ENCODE data around the gene RBMX. TPM values are rescaled to one million over a fixed set of nuclear protein-coding genes. Genes with fewer than 3 reads are reported as not detected.
A peak's percentile ranks its signal among the peaks of the same experiment; 100 is the strongest.

The RBMX gene
- total RNA-seq, 4 donors from 2014 or later, result 158 to 329 (median 317) TPM

DNA sequence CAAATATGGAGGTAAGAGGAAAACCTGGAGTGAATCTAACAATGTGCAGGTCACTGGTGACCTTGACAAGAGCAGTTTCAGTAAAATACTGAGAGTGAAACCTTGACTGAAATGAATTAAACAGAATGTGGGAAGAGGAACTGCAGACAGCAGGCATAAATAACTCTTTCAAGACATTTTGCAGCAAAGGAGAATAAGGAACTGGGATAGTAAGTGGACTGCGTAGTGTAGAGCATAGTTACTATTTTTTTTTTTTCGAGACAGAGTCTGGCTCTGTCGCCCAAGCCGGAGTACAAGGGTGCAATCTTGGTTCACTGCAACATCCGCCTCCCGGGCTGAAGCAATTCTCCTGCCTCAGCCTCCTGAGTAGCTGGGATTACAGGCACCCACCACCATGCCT, 24.0 kb downstream of the RBMX start:
- Histone ChIP-seq H3K9me3 (no peaks in the 10 kb centered on the region), H3K27ac (no peak overlapping the region), H3K4me3 (no peak overlapping the region), H3K36me3 (peaks cover 0 to 45% of the 10 kb centered on the region in 2 donors), H3K27me3 (no peaks in the 10 kb centered on the region), H3K4me1 (no peaks in the 10 kb centered on the region)
- TF ChIP-seq, protein P1, sequence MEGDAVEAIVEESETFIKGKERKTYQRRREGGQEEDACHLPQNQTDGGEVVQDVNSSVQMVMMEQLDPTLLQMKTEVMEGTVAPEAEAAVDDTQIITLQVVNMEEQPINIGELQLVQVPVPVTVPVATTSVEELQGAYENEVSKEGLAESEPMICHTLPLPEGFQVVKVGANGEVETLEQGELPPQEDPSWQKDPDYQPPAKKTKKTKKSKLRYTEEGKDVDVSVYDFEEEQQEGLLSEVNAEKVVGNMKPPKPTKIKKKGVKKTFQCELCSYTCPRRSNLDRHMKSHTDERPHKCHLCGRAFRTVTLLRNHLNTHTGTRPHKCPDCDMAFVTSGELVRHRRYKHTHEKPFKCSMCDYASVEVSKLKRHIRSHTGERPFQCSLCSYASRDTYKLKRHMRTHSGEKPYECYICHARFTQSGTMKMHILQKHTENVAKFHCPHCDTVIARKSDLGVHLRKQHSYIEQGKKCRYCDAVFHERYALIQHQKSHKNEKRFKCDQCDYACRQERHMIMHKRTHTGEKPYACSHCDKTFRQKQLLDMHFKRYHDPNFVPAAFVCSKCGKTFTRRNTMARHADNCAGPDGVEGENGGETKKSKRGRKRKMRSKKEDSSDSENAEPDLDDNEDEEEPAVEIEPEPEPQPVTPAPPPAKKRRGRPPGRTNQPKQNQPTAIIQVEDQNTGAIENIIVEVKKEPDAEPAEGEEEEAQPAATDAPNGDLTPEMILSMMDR (IDR thresholded peaks at IDR 0.05), result no peak
- TF ChIP-seq POLR2AphosphoS5 (IDR thresholded peaks at IDR 0.05), result no peak
- TF ChIP-seq EP300 (IDR thresholded peaks at IDR 0.05), result no peak
- no peak for TF ChIP-seq POLR2A (IDR thresholded peaks at IDR 0.05)
- WGBS, 2 donors (ENCODE audit: low coverage in 1 of 2), result 85 to 96% methylated on average over 4 to 5 of the region's 6 CpGs
- no peak for ATAC-seq

DNA sequence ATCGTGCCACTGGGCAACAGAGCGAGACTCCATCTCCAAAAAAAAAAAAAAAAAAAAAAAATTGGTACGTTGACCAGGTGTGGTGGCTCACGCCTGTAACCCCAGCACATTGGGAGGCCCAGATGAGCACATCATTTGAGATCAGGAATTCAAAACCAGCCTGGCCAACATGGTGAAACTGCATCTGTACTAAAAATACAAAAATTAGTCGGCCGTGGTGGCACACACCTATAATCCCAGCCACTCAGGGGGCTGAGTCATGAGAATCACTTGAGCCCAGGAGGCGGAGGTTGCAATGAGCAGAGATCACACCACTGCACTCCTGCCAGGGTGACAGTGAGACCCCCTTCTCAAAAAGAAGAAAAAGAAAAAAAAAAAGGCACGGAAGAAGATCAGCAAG, 24.5 kb downstream of the RBMX start:
- no peaks in the 10 kb centered on the region for H3K27me3 ChIP-seq
- H3K27ac ChIP-seq, result no peak overlapping the region
- H3K4me1 ChIP-seq, result no peaks in the 10 kb centered on the region
- no peak overlapping the region for H3K4me3 ChIP-seq
- WGBS, 2 donors (ENCODE audit: low coverage in 1 of 2), result 80 to 98% methylated on average over 3 to 5 of the region's 8 CpGs
- H3K9me3 ChIP-seq, result no peaks in the 10 kb centered on the region
- peaks cover 0 to 40% of the 10 kb centered on the region in 2 donors for H3K36me3 ChIP-seq
- ATAC-seq, result no peak
- TF ChIP-seq, protein P1 (IDR thresholded peaks at IDR 0.05), result no peak
- TF ChIP-seq POLR2AphosphoS5 (IDR thresholded peaks at IDR 0.05), result no peak
- no peak for TF ChIP-seq EP300 (IDR thresholded peaks at IDR 0.05)
- TF ChIP-seq POLR2A (IDR thresholded peaks at IDR 0.05), result no peak

DNA sequence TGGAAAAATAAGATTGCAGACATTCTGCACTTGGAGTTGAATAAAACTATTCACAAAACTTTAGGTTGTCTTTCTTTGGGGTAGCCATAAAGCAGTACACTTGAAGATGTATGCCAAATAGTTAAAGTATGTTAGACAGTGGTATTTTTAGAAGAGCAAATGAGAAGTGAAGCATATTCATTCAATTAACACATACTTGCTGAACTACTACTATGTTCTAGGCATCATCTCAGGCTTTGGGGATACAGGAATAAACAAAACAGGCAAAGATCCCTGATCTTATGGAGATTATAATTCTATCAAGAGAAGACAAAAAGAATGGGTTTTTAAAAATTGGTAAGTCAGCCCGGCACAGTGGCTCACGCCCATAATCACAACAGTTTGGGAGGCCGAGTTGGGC, 29.0 kb downstream of the RBMX start:
- Histone ChIP-seq H3K4me1 (no peaks in the 10 kb centered on the region), H3K27ac (no peak overlapping the region), H3K27me3 (no peaks in the 10 kb centered on the region), H3K36me3 (peaks cover 0 to 39% of the 10 kb centered on the region in 2 donors), H3K4me3 (no peak overlapping the region), H3K9me3 (no peaks in the 10 kb centered on the region)
- TF ChIP-seq, protein P1 (IDR thresholded peaks at IDR 0.05), result no peak
- TF ChIP-seq POLR2A (IDR thresholded peaks at IDR 0.05), result no peak
- TF ChIP-seq POLR2AphosphoS5 (IDR thresholded peaks at IDR 0.05), result no peak
- no peak for TF ChIP-seq EP300 (IDR thresholded peaks at IDR 0.05)
- WGBS, 2 donors (ENCODE audit: low coverage in 1 of 2), result 80 to 100% methylated on average over 2 to 3 of the region's 3 CpGs
- ATAC-seq, result no peak

DNA sequence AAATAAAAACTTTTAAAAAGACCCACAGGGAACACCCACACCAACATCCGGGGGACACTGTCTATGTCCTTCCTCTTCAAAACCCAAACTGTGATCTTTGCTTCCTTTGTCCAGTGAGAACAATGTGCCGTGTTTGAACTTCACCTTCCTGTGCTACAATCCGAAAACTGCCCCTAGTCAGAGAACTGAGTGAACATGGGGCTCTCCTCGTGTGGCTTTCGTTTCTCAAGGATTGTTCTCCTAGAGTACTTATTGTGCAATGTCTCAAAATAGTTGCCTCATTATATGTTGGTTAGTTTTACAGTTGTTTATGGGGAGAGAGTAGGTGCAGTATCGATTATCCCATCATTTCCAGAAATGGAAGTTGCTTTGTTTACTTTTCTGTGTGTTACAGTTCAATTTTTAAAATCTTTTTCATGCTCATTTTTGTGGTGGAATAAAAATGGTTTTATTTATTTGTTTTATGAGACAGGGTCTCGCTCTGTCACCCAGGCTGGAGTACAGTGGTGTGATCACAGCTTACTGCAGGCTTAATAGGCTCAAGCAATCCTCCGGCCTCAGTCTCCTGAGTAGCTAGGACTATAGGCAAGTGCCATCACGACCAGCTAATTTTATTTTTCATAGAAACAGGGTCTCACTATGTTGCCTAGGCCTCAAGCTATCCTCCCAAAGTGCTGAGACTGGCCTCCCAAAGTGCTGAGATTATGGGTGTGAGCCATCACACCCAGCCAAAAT, 29.9 kb downstream of the RBMX start:
- H3K4me3 ChIP-seq, result no peak overlapping the region
- peak; percentile 58 for ATAC-seq
- no peaks in the 10 kb centered on the region for H3K27me3 ChIP-seq
- H3K36me3 ChIP-seq, result peaks cover 0 to 46% of the 10 kb centered on the region in 2 donors
- TF ChIP-seq POLR2A (IDR thresholded peaks at IDR 0.05) (no peak), POLR2AphosphoS5 (IDR thresholded peaks at IDR 0.05) (no peak), EP300 (IDR thresholded peaks at IDR 0.05) (no peak)
- TF ChIP-seq, protein P1 (IDR thresholded peaks at IDR 0.05), result no peak
- peak overlapping the region in 3 of 4 donors; percentile 23 to 31 (median 31) for H3K27ac ChIP-seq
- 63 to 71% methylated on average over 5 to 9 of the region's 9 CpGs for WGBS, 2 donors (ENCODE audit: low coverage in 1 of 2)
- H3K4me1 ChIP-seq, result no peaks in the 10 kb centered on the region
- H3K9me3 ChIP-seq, result no peaks in the 10 kb centered on the region

DNA sequence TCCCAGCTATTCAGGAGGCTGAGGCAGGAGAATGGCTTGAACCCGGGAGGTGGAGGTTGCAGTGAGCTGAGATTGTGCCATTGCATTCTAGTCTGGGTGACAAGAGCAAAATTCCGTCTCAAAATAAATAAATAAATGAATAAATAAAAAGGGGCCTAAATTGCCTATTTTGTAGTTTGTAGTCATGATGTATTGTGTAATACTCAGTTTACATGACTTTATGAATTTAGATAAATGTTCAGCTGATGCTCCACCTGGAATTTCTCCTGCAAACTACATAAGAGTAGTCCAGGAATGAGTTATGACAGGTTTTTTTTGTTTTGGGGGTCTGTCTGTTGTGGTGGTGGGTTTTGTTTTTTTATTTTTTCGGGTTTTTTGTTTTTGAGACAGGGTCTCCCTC, 31.1 kb downstream of the RBMX start:
- ATAC-seq, result no peak
- H3K36me3 ChIP-seq, result peaks cover 0 to 52% of the 10 kb centered on the region in 2 donors
- no peaks in the 10 kb centered on the region for H3K27me3 ChIP-seq
- no peaks in the 10 kb centered on the region for H3K9me3 ChIP-seq
- H3K4me1 ChIP-seq, result no peaks in the 10 kb centered on the region
- no peak overlapping the region for H3K27ac ChIP-seq
- WGBS, 2 donors (ENCODE audit: low coverage in 1 of 2), result 74 to 100% methylated on average over 1 to 3 of the region's 3 CpGs
- no peak for TF ChIP-seq EP300 (IDR thresholded peaks at IDR 0.05)
- TF ChIP-seq, protein P1 (IDR thresholded peaks at IDR 0.05), result no peak
- no peak for TF ChIP-seq POLR2AphosphoS5 (IDR thresholded peaks at IDR 0.05)
- no peak for TF ChIP-seq POLR2A (IDR thresholded peaks at IDR 0.05)
- H3K4me3 ChIP-seq, result no peak overlapping the region
